ENCODE results near the gene MICAL3. TPM values are rescaled to one million over a fixed set of nuclear protein-coding genes. Genes with fewer than 3 reads are reported as not detected.

The MICAL3 gene
- total and polyA plus RNA-seq, 9 of the 15 experiments (the other 6 are each of a cell fraction or from before 2014, with no cell fraction given), result 0.53 to 32.1 (median 12.3) TPM

GRCh38 chr22:17786435-17787161 lies 237.8 kb downstream of the MICAL3 start (continued):
- TF ChIP-seq SFPQ (IDR thresholded peaks at IDR 0.05; ENCODE audit: low read depth, low read length) (no peak), DNMT1 (IDR thresholded peaks at IDR 0.05) (no peak), NONO (IDR thresholded peaks at IDR 0.05; ENCODE audit: low read depth in 2 of 2, low read length in 1 of 2) (0 out of 4 replicates have a peak, but pooled peaks of 1 of the 2 experiments have one; percentile 12), ADNP (tag; IDR thresholded peaks at IDR 0.05) (peak; percentile 79), YY1 (IDR thresholded peaks at IDR 0.05; ENCODE audit: borderline replicate concordance in 1 of 3, control insufficient read depth in 1 of 3, extremely low read depth in 1 of 3, insufficient read depth in 3 of 3, insufficient read length in 1 of 3, insufficient replicate concordance in 2 of 3, low read depth in 1 of 3, low read length in 2 of 3) (peak in 2 of 3 experiments; percentile 83 to 93), ZBTB7A (IDR thresholded peaks at IDR 0.05; ENCODE audit: borderline replicate concordance, control insufficient read depth, low read depth, low read length) (peak; percentile 34; the same call in 1 of the 2 replicates), TCFL5 (CRISPR knock-in tag; conservative IDR thresholded peaks at IDR 0.05) (no peak), ZNF551 (CRISPR knock-in tag; IDR thresholded peaks at IDR 0.05) (no peak), STAT5A (IDR thresholded peaks at IDR 0.05; ENCODE audit: borderline replicate concordance, low read length) (peak; percentile 21; the same call in 1 of the 2 replicates), ETV5 (CRISPR knock-in tag; IDR thresholded peaks at IDR 0.05; ENCODE audit: low read depth) (peak; percentile 89; the same call in 1 of the 2 replicates), ZNF592 (IDR thresholded peaks at IDR 0.05) (peak; percentile 82), ZKSCAN8 (CRISPR knock-in tag; IDR thresholded peaks at IDR 0.05) (no peak), POLR3A (IDR thresholded peaks at IDR 0.05; ENCODE audit: borderline replicate concordance, extremely low read depth, insufficient read depth, insufficient read length) (peak; percentile 37), NR2C1 (IDR thresholded peaks at IDR 0.05) (peak; percentile 49), NR2C1 (tag; IDR thresholded peaks at IDR 0.05) (peak; percentile 63; the same call in 1 of the 2 replicates)
- TF ChIP-seq, protein P1, sequence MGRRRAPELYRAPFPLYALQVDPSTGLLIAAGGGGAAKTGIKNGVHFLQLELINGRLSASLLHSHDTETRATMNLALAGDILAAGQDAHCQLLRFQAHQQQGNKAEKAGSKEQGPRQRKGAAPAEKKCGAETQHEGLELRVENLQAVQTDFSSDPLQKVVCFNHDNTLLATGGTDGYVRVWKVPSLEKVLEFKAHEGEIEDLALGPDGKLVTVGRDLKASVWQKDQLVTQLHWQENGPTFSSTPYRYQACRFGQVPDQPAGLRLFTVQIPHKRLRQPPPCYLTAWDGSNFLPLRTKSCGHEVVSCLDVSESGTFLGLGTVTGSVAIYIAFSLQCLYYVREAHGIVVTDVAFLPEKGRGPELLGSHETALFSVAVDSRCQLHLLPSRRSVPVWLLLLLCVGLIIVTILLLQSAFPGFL (CRISPR knock-in tag; IDR thresholded peaks at IDR 0.05), result no peak
- TF ChIP-seq, protein P2, sequence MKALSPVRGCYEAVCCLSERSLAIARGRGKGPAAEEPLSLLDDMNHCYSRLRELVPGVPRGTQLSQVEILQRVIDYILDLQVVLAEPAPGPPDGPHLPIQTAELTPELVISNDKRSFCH (CRISPR knock-in tag; IDR thresholded peaks at IDR 0.05), result no peak
- TF ChIP-seq, protein P2 (tag; IDR thresholded peaks at IDR 0.05), result peak; percentile 56; the same call in 1 of the 2 replicates

Measured in K562 (cell line).